ENCODE results near the gene ARMC2.
"Not testable (repeated sequence)": the region's sequence is repeated elsewhere in the genome, so short reads cannot be mapped to it uniquely, and the experiment has no call there.

Gene ARMC2, protein sequence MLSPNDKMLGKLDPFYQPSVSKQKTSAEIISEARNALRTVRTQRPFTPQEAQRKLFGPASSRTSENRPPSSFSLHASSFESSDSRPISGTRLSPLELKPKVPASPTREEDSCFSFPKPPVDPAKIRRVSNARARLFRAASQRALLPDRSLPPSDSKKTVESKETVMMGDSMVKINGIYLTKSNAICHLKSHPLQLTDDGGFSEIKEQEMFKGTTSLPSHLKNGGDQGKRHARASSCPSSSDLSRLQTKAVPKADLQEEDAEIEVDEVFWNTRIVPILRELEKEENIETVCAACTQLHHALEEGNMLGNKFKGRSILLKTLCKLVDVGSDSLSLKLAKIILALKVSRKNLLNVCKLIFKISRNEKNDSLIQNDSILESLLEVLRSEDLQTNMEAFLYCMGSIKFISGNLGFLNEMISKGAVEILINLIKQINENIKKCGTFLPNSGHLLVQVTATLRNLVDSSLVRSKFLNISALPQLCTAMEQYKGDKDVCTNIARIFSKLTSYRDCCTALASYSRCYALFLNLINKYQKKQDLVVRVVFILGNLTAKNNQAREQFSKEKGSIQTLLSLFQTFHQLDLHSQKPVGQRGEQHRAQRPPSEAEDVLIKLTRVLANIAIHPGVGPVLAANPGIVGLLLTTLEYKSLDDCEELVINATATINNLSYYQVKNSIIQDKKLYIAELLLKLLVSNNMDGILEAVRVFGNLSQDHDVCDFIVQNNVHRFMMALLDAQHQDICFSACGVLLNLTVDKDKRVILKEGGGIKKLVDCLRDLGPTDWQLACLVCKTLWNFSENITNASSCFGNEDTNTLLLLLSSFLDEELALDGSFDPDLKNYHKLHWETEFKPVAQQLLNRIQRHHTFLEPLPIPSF

DNA sequence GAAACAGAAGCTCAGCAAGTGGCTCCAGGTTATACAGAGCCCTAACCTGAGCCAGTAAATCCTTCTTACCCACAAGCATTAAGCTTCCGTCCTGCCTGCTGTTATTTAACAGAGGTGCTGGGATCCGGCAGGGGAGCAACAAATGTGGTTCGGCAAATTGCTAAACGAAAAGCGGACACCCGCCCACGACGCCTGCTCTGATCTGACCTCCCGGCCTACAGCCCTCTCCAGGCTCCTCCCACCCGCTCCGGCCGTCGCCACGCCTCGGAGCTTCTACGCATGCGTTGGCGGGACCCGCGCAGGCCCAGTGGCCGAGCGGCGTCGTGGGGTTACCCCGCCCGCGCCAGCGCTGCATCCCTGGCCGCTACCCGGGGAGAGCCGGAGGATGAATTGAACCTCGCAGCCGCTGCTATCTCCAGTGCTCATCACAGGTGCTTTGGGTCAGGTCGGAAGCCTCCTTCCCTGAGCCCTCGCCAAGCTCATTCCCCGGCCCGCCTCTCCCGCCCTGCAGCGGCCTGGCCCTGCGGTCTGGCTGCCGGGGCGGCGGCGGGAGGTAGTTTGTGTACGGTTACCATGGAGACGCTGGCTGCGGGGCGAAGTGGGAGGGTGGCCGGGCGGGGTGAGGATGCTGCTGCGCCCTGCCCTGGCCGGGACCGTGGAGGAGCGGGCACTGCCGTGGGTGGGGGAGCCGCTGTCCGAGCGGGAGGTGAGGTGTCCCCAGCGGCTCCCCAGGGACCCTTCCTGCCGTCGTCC, at the start of gene ARMC2:
TSS of gene ARMC2 (plus strand) at position 307 of the 753 bp plus-strand sequence. CDS start 5,846 bp downstream, outside the sequence.
- DNase-seq = peak; percentile 77

DNA sequence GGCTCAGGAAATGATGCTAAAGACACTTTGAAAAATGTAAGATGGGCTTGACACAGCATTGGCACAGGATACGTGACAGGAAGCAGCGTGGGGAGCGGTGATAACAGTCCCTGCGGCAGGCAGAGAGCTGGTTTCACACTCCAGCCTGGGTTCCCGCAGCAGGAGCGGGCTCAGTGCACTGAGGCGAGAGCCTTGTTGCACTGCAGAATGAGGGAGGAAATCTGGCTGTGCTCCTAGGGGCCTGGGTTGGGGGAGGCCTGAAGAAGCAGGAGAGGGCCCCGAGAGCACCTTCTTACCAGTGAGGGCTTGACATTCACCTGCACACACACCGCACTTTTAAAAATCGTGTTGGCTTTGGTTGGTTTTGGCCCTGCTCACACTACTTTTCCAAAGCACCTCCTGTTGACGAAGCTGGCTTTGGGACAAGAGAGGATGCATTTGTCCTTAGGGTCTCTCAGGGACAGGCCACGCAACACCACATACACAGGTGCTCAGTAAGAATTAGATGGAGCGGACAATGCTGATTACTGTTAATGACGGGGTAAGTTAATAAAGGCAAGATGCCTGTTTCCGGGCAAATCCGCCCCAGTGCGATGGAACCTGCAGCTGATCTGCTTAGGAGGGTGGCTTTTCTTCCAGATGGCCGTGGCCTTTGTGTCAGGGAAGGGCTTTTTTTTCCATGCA, 49.4 kb upstream of the ARMC2 start:
- DNase-seq = no peak

- no peak for DNase-seq
Observed at GRCh38 chr6:108799354-108799717, 48.9 kb upstream of the ARMC2 start.

- DNase-seq = no peak
Observed at GRCh38 chr6:108799791-108800190, 48.4 kb upstream of the ARMC2 start.

DNA sequence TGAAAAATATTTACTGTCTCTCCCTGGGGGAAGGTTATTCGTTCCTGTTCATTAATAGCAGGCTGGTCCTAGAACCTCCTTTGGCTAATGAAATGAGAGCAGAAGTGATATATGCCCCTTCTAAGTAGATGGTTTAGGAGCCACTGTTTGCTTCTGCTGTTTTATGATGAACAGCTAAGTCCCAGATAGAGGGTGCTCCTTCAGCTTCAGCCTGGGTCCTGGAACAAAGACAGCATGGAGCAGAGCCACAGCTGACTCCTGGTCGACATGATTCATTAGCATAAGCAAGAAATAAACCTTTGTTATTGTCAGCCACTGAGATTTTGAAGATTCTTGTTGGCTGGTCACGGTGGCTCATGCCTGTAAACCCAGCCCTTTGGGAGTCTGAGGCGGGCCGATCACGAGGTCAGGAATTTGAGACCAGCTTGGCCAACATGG, 47.8 kb upstream of the ARMC2 start:
- no peak for DNase-seq

- DNase-seq = peak; percentile 8
Observed at GRCh38 chr6:108801366-108801765, 46.9 kb upstream of the ARMC2 start.

DNA sequence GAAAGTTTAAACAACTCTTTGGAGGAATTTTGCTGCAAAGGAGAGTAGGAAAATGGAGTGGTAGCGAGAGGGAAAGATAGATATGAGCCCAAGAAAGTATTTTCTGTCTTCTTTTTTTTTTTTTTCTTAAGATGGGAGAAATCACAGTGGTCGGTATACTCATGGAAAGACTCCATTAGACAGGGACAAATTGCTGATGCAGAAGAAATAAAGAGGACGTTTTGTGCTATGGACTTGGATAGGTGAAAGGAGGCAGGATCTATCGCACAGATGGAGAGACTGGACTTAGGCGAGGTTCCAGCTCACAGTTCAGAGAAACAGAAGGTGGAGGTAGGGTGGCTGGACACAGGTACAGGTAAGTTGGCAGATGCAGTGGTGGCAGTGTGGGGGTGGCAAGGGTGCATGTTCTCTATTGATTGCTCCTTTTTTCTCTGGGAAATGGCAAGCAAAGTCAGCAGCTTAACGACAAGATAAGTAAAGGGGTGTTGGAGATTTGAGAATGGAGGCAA, 44.2 kb upstream of the ARMC2 start:
- no peak for DNase-seq

GRCh38 chr6:108804956-108805355, 43.3 kb upstream of the ARMC2 start:
- DNase-seq = no peak

DNA sequence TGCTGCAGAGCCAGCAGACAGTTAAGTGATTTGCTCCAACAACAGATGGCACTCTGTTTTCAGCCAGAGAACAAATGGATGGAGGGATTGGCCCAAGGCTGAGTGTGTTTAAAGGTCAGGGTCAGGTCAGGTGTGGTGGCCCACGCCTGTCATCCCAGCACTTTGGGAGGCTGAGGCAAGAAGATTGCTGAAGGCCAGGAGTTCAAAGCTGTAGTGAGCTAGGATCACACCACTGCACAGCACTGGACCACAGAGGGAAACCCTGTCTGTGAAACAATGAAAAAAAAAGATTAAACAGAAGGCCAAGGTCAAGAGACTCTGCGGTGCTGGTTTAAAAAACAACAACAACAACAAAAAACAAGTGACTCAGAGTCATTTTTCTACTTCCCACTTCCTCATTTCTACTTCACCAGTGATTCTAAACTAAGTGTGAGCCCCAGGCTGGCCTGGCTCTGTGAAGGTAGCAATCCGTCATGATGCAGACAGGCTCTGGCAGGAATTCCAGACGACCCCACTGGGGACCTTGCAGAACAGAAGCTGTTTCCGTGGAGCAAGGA, 42.5 kb upstream of the ARMC2 start:
- DNase-seq = no peak

DNA sequence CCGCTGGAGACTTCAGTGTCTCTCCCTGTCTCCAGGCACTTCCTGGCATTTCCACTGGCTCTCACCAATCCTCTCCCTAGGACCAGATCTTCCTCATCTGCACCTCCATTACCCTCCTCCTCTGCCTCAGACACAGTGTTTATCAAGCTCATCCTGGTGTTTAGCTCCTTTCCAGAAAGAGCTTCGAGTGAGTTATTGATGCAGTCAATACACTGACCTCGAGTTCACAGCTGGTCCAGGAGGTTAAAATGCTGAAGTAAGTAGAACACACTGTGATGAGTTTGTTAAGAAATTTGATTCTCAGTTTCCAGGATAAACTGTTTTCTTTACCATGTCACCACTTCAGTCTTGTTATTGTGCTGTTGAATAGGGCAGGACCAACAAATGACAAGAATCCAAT, 42.1 kb upstream of the ARMC2 start:
- DNase-seq = no peak

- DNase-seq = no peak
Observed at GRCh38 chr6:108806665-108807064, 41.6 kb upstream of the ARMC2 start.

GRCh38 chr6:108807928-108808327, 40.3 kb upstream of the ARMC2 start:
- DNase-seq = no peak

DNA sequence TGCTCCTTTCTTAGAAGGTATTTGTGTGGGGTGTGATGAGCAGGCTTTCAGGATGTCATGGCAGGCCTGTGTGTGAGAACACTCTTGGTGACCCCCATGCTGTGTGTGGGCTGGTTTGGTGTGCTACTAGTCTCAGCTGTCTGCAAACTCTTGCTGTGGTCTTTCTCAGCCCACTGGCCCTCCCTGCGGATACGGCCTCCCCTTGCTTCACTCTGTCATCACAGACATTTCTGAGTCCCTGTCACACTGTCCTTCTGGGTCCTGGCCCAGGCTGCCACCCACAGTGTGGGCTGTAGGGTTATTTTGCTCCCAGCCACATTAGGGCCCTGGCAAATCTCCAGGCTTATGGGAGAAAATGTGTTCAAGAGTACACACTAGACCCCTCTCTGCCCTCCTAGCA, 39.0 kb upstream of the ARMC2 start:
- no peak for DNase-seq

DNA sequence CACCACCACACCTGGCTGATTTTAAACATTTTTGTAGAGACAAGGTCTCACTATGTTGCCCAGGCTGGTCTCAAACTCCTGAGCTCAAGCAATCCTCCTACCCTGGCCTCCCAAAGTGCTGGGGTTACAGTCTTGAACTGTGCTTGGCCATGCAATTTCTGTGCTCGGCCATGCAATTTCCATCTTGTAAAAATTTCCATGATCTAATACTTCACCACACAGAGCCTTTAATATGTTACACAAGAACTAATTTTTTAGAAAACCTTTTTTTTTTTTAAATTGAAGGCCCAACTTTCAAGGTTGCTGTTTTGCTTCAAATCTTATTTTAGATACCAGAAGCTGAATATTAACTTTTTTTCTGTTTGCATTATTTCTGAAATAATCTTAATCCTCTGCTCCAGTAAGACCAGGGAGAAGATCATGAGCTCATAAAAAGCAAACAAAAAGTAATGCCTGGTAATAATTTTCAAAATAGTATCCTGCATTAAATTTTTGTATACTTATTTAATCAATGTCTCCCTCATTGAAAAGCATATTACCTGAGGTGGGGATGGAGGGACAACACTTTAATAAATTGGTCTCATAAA, 38.1 kb upstream of the ARMC2 start:
- DNase-seq = no peak

DNA sequence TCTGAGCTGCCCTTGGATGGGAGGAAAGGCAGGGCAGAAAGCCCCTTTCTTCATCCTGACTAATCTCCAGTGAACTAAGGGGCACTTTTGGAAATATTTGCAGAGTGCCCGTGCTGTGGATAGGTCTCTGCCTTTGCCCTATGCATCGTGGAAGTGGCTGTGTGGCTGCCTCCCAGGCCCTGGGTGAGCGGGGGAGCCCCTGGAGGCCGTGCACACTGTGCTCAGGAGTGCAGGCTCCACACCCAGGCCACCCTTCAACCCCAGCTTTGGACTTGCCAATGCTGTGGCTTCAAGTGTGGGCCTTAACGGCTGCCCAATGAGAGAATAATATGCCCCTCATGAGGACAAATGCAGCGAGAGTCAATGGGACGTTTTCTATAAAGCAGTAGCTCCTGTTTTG, 36.7 kb upstream of the ARMC2 start:
- DNase-seq = no peak

DNA sequence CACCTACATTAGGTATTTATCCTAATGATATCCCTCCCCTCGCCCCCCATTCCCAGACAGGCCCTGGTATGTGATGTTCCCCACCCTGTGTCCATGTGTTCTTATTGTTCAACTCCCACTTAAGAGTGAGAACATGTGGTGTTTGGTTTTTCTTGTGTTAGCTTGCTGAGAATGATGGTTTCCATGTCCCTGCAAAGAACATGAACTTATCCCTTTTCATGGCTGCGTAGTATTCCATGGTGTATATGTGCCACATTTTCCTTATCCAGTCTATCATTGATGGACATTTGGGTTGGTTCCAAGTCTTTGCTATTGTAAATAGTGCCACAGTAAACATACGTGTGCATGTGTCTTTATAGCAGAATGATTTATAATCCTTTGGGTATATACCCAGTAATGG, 35.0 kb upstream of the ARMC2 start:
- not testable (repeated sequence) for DNase-seq

DNA sequence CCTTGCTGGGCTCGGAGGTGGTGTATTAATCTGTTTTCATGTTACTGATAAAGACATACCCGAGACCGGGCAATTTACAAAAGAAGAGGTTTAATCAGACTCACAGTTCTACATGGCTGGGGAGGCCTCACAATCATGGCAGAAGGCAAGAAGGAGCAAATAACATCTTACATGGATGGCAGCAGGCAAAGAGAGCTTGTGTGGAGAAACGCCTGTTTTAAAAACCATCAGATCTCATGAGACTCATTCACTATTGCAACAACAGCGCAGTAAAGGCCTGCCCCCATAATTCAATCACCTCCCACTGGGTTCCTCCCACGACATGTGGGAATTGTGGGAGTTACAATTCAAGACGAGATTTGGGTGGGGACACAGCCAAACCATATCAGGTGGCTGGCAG, 30.9 kb upstream of the ARMC2 start:
- not testable (repeated sequence) for DNase-seq

GRCh38 chr6:108820006-108820405, 28.2 kb upstream of the ARMC2 start:
- DNase-seq = no peak

DNA sequence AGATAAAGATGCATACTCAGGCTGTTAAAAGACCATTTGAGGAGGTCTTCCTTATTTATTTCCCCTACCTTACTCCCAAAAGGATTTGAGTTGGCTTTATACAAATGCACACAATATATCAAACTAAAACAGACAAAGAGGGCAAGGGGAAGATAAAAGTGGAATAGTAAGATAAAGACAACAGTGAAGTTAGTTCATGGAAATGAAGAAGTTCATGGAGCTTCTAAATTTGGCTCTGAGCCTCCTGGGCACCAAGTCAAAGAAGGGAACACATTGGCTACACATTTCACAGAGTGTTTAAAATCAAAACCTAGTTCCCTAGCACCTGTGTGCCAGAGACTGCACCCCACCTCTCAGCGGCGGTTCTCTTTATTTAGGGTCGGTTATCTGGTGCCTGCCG, 25.8 kb upstream of the ARMC2 start:
- DNase-seq = no peak

DNA sequence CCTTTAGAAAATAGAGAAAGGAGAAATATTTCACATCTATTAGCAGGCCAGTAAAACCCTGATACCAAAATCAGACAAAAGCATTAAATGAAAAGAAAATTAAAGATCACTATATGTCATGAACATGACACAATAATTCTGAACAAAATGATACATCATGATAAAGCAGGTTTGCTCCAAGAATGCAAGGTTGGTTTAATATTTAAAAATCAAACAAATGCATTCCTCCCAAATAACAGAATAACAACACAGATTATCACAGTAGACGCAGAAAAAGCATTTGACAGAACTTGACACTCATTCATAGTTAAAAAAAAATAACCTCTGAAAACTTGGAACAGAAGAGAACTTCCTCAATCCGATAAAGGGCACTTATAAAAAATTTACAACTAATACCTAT, 22.9 kb upstream of the ARMC2 start:
- DNase-seq = no peak

GRCh38 chr6:108831104-108831503, 17.1 kb upstream of the ARMC2 start:
- no peak for DNase-seq

DNA sequence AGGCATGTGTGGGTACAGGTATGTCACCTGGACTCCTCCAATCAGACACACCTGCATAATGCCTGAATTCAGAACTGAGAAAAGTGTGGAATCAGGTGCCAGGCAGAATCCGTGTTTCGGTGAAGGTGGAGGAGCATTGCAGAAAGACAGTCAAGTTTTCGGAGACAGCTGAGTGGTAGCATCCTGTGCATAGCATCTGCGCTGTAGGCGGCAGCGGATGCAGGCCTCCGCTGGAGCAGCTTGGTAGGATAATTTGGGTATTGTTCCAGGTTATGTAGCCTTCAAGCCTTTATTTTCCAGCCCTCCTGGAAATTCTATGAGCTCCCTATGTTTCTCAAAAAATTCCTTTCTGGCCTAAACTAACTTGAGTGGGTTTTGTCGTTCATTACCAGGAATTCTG, 15.5 kb upstream of the ARMC2 start:
- no peak for DNase-seq

Measured in NCI-H1436 (cell line).